MM.1S (cell line): Measurements from ENCODE around the gene APOBEC3C.
"Not testable (repeated sequence)": the region's sequence is repeated elsewhere in the genome, so short reads cannot be mapped to it uniquely, and the experiment has no call there.

ENCODE experiments used
- DNase-seq: peaks from one replicate; pipeline ENCODE4 v3.0.0-alpha.2; 2015
- H2AFZ ChIP-seq: fragments of 300-600 bp; sonication (generic); 2 replicates; pipeline ENCODE4 v1.6.0; 2016; ENCODE audit warnings: antibody characterized with exemption, low read length
- H3F3A ChIP-seq: fragments of 300-600 bp; sonication (generic); 2 replicates; pipeline ENCODE4 v1.6.1; 2016; ENCODE audit warnings: mild to moderate bottlenecking, antibody characterized with exemption, low read length, moderate library complexity, mixed read lengths; ENCODE audit not compliant: insufficient read depth
- H3K27ac ChIP-seq: fragments of 300-600 bp; sonication (generic); 2 replicates; pipeline ENCODE4 v1.5.1; 2016; ENCODE audit warnings: mild to moderate bottlenecking, low read length
- H3K27me3 ChIP-seq: fragments of 300-600 bp; sonication (generic); replicated peaks from 2 replicates; pipeline ENCODE4 v1.6.0; 2016; ENCODE audit warnings: low read length; ENCODE audit not compliant: insufficient read depth
- H3K36me3 ChIP-seq: fragments of 300-600 bp; sonication (generic); replicated peaks from 2 replicates; pipeline ENCODE4 v1.6.1; 2016; ENCODE audit warnings: mild to moderate bottlenecking, low read length, mixed read lengths; ENCODE audit not compliant: insufficient read depth
- H3K4me1 ChIP-seq: fragments of 300-600 bp; sonication (generic); 2 replicates; pipeline ENCODE4 v1.6.1; 2016; ENCODE audit warnings: low read length, mixed read lengths
- H3K4me2 ChIP-seq: fragments of 300-600 bp; sonication (generic); 2 replicates; pipeline ENCODE4 v1.6.0; 2016; ENCODE audit warnings: low read depth, low read length
- H3K4me3 ChIP-seq: fragments of 300-600 bp; sonication (generic); 2 replicates; pipeline ENCODE4 v1.5.1; 2016; ENCODE audit warnings: low read length, mixed read lengths
- H3K79me2 ChIP-seq: fragments of 300-600 bp; sonication (generic); 2 replicates; pipeline ENCODE4 v1.6.1; 2016; ENCODE audit warnings: mixed run types, low read length, mixed read lengths
- H3K9ac ChIP-seq: fragments of 300-600 bp; sonication (generic); 2 replicates; pipeline ENCODE4 v1.6.1; 2016; ENCODE audit warnings: low read length, mixed read lengths
- H3K9me2 ChIP-seq: fragments of 300-600 bp; sonication (generic); replicated peaks from 2 replicates; pipeline ENCODE4 v1.6.1; 2016; ENCODE audit warnings: mild to moderate bottlenecking, low read length, mixed read lengths; ENCODE audit not compliant: insufficient read depth
- H3K9me3 ChIP-seq: fragments of 300-600 bp; sonication (generic); replicated peaks from 2 replicates; pipeline ENCODE4 v1.6.1; 2016; ENCODE audit warnings: mild to moderate bottlenecking, low read length, mixed read lengths; ENCODE audit not compliant: insufficient read depth
- H4K20me1 ChIP-seq: fragments of 300-600 bp; sonication (generic); 2 replicates; pipeline ENCODE4 v1.6.1; 2016; ENCODE audit warnings: mild to moderate bottlenecking, low read length, moderate library complexity, mixed read lengths; ENCODE audit not compliant: insufficient read depth
- EZH2 ChIP-seq: fragments of 300-600 bp; sonication (generic); optimal IDR thresholded peaks from 2 replicates; pipeline ENCODE3; 2017; ENCODE audit warnings: low read depth, mild to moderate bottlenecking, antibody characterized with exemption, low read length, mixed read lengths
- EZH2phosphoT487 ChIP-seq: fragments of 300-600 bp; sonication (generic); IDR thresholded peaks from 2 replicates; pipeline ENCODE4 v1.6.1; 2018; ENCODE audit warnings: antibody characterized with exemption, low read length
- TF ChIP-seq, protein P1 (sequence below): fragments of 300-600 bp; sonication (generic); IDR thresholded peaks from 2 replicates; pipeline ENCODE4 v1.5.1; 2016; ENCODE audit warnings: antibody characterized with exemption, low read length, mixed read lengths

Gene APOBEC3C

DNA sequence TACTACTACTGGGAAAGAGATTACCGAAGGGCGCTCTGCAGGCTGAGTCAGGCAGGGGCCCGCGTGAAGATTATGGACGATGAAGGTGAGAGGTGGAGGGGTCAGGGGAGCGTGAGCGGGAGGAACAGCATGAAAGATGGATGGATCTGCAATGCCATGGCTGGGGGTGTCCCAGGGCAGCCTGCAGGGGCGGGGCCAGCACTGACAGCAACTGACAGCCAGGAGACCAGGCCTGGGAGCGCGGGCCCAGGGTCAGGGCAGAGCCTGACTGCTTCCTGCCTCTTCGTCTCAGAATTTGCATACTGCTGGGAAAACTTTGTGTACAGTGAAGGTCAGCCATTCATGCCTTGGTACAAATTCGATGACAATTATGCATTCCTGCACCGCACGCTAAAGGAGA lies 31.1 kb downstream of the APOBEC3C start:
- Histone ChIP-seq H3K79me2 (peaks cover 20% of the 10 kb centered on the region), H3F3A (peaks cover 11% of the 10 kb centered on the region)
- H3K9ac ChIP-seq, H2AFZ ChIP-seq, H3K4me2 ChIP-seq, H4K20me1 ChIP-seq, H3K4me3 ChIP-seq, H3K27me3 ChIP-seq, H3K36me3 ChIP-seq, H3K9me3 ChIP-seq, H3K4me1 ChIP-seq, DNase-seq, H3K27ac ChIP-seq, H3K9me2 ChIP-seq: not testable (repeated sequence)

DNA sequence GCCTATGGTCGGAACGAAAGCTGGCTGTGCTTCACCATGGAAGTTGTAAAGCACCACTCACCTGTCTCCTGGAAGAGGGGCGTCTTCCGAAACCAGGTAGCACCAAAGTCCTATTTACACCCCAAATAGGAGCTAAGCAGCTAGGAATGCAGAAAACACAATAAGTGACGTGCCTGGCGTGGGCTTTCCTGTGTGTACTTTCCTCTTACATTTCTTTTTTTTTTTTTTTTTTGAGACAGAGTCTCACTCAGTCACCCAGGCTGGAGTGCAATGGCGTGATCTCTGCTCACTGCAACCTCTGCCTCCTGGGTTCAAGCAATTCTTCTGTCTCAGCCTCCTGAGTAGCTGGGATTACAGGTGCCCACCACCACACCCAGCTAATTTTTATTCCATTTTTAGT lies 35.4 kb downstream of the APOBEC3C start:
- not testable (repeated sequence) for H4K20me1 ChIP-seq, H3F3A ChIP-seq, H3K36me3 ChIP-seq, H2AFZ ChIP-seq, H3K27ac ChIP-seq, H3K4me1 ChIP-seq, H3K9me3 ChIP-seq, DNase-seq, H3K27me3 ChIP-seq, H3K9ac ChIP-seq, H3K4me2 ChIP-seq, H3K4me3 ChIP-seq, H3K9me2 ChIP-seq, H3K79me2 ChIP-seq

DNA sequence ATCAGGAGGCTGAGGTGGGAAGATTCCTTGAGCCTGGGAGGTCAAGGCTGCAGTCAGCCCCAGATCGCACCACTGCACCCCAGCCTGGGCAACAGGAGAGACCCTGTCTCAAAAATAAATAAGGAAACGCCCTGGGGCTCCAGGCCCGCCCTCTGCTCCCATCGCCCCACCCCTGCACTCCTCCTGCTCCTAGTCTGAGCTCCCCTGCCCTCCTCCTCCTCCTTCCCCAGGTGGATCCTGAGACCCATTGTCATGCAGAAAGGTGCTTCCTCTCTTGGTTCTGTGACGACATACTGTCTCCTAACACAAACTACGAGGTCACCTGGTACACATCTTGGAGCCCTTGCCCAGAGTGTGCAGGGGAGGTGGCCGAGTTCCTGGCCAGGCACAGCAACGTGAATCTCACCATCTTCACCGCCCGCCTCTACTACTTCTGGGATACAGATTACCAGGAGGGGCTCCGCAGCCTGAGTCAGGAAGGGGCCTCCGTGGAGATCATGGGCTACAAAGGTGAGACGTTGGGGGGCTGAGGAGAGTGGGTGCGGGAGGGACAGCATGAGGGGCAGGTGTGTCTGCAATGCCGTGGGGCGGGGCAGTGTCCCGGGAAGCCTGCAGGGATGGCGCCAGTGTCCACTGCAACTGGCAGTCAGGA lies 37.9 kb downstream of the APOBEC3C start:
- H3K4me1 ChIP-seq, H3F3A ChIP-seq, DNase-seq, H3K79me2 ChIP-seq, H3K9me3 ChIP-seq, H3K27ac ChIP-seq, H2AFZ ChIP-seq, H3K36me3 ChIP-seq, H3K27me3 ChIP-seq, H3K9me2 ChIP-seq, H4K20me1 ChIP-seq, H3K9ac ChIP-seq, H3K4me2 ChIP-seq, H3K4me3 ChIP-seq: not testable (repeated sequence)

DNA sequence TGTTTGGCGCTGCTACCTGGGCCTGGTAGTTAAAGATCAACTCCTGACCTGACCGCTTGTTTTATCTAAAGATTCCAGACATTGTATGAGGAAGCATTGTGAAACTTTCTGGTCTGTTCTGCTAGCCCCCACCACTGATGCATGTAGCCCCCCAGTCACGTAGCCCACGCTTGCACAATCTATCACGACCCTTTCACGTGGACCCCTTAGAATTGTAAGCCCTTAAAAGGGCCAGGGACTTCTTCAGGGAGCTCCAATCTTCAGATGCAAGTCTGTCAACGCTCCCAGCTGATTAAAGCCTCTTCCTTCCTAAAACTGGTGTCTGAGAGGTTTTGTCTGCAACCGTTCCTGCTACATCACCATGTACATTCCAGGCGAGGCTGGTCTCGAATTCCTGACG lies 41.6 kb downstream of the APOBEC3C start:
- Histone ChIP-seq H3K27ac (no peak overlapping the region), H3K79me2 (no peaks in the 10 kb centered on the region), H3K9me3 (no peaks in the 10 kb centered on the region), H3K4me1 (no peaks in the 10 kb centered on the region), H3K9ac (no peak overlapping the region), H3K36me3 (no peaks in the 10 kb centered on the region), H3K4me2 (no peak overlapping the region), H3F3A (no peaks in the 10 kb centered on the region), H2AFZ (no peak overlapping the region), H3K27me3 (no peaks in the 10 kb centered on the region), H4K20me1 (no peaks in the 10 kb centered on the region), H3K4me3 (no peak overlapping the region), H3K9me2 (no peaks in the 10 kb centered on the region)
- TF ChIP-seq, protein P1, sequence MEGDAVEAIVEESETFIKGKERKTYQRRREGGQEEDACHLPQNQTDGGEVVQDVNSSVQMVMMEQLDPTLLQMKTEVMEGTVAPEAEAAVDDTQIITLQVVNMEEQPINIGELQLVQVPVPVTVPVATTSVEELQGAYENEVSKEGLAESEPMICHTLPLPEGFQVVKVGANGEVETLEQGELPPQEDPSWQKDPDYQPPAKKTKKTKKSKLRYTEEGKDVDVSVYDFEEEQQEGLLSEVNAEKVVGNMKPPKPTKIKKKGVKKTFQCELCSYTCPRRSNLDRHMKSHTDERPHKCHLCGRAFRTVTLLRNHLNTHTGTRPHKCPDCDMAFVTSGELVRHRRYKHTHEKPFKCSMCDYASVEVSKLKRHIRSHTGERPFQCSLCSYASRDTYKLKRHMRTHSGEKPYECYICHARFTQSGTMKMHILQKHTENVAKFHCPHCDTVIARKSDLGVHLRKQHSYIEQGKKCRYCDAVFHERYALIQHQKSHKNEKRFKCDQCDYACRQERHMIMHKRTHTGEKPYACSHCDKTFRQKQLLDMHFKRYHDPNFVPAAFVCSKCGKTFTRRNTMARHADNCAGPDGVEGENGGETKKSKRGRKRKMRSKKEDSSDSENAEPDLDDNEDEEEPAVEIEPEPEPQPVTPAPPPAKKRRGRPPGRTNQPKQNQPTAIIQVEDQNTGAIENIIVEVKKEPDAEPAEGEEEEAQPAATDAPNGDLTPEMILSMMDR, result no peak
- TF ChIP-seq EZH2phosphoT487 (no peak), EZH2 (no peak)
- no peak for DNase-seq

DNA sequence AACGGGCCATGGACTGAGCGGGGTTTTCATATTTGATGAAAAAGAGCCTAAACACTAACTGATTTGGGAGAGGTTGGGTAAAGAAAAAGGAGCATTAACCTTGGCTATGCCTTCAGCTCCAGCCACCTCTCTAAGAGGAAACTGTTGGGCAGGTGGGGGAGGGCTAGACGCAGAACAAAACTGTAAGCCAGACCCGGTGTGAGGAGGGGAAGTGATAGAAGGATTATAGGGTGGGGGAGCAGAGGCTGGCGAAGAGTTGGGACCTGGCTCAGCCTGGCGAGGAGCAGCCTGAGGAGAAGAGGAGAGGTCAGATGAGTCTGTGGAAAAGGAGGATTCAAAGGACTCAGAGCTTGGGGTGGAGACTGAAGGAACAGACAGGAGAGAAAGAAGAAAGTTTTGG lies 47.2 kb downstream of the APOBEC3C start:
- not testable (repeated sequence) for H3K4me2 ChIP-seq, H2AFZ ChIP-seq, H3K27ac ChIP-seq, H3K9me3 ChIP-seq, H3K9me2 ChIP-seq, H3K27me3 ChIP-seq, H3K79me2 ChIP-seq, H3K4me3 ChIP-seq, DNase-seq, H3K9ac ChIP-seq, H3K36me3 ChIP-seq, H4K20me1 ChIP-seq
- Histone ChIP-seq H3K4me1 (peaks cover 22% of the 10 kb centered on the region), H3F3A (peaks cover 16% of the 10 kb centered on the region)

DNA sequence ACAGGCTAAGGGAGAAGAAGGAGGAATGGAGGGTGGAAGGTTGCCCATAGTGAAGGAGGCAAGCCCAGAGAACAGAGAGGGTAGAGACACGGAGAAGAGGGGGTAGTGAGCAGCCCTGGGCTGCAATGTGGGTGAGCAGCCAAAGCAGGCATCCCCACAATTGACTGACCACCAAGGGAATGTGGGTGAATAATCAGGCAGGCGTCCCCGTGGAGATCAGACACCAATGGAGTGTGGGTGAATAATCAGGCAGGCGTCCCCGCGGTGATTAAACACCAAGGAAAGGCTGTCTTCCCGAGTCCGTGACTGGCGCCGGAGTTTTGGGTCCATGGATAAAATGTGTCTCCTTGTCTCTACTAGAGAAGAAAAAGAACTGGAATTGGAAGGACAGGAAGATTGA lies 47.9 kb downstream of the APOBEC3C start:
- not testable (repeated sequence) for H3K27ac ChIP-seq, H3K9ac ChIP-seq, DNase-seq, H2AFZ ChIP-seq, H3K4me2 ChIP-seq, H3K9me3 ChIP-seq, H3K79me2 ChIP-seq, H3K9me2 ChIP-seq, H3K4me3 ChIP-seq, H3K36me3 ChIP-seq, H3K27me3 ChIP-seq, H4K20me1 ChIP-seq
- H3K4me1 ChIP-seq, result peaks cover 28% of the 10 kb centered on the region
- H3F3A ChIP-seq, result peaks cover 23% of the 10 kb centered on the region

DNA sequence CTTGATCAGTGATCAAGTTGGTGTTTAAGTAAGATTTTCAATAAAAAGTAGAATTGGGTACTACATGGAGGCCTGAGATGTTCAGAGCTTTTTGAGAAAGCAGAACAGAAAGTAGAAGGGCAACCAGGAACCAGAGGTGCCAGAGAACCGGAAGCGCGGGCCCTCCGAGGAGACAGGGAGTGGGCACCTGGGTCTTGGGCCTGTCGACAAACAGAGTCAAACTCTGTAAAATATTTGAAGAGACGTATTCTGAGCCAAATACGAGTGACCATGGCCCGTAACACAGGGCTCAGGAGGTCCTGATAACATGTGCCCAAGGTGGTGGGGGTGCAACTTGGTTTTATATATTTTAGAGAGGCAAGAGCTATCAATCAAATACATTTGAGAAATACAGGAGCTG lies 49.8 kb downstream of the APOBEC3C start:
- not testable (repeated sequence) for H4K20me1 ChIP-seq, H3K9me3 ChIP-seq, H3K79me2 ChIP-seq, DNase-seq, H3K4me3 ChIP-seq, H3K27me3 ChIP-seq, H3K9me2 ChIP-seq, H3K36me3 ChIP-seq
- Histone ChIP-seq H2AFZ (peak overlapping the region; percentile 63), H3K27ac (peak overlapping the region; percentile 79), H3K9ac (peak overlapping the region; percentile 40; the same call in 1 of the 2 replicates), H3K4me2 (peak overlapping the region; percentile 41; the same call in 1 of the 2 replicates), H3F3A (peaks cover 38% of the 10 kb centered on the region), H3K4me1 (peaks cover 46% of the 10 kb centered on the region)
